LoVo (cell line): ENCODE measurements around the gene PLCB1.

Experiments used
- DNase-seq: peaks from one replicate; pipeline ENCODE4 v3.0.0-alpha.2; 2016; ENCODE audit warnings: low spot score

The PLCB1 gene

DNA sequence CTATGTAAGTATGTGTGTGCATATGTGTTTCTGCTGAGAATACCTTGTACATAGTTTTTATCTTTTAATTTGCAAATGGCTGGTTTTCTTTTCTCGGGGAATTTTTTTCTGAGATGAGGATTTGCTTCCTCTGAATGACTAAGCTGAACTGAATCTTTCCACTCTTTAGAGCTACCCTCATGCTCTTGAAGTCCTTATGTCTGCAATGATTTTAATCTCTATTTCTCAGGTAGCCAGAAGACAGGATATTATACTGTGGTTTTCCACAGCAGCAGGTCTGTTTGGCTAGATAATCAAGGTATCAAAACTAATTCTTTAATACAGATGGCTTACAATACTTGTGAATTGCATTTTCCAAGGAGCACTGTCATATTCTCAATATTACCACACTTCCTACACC is 114.7 kb downstream of the PLCB1 start:
- DNase-seq: no peak

DNA sequence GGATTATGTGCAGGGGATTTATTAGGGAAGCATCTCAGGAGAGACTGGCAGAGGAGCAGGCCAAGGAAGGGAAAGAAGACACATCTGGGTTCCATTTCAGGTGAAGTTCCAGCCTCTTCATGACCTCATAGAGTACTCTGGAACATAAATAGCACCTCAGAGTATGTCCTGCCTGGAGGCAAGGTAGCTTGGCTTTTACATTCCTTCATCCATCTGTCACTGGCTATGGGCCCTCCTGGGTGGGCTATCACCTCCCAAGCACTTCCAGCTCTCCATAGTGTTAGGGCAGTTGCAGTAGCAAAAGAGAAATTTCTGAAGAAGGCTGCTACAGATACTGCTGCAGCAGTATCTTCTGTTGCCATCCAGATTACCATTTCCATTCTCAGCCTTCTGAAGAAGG is 116.0 kb downstream of the PLCB1 start:
- DNase-seq: no peak

DNA sequence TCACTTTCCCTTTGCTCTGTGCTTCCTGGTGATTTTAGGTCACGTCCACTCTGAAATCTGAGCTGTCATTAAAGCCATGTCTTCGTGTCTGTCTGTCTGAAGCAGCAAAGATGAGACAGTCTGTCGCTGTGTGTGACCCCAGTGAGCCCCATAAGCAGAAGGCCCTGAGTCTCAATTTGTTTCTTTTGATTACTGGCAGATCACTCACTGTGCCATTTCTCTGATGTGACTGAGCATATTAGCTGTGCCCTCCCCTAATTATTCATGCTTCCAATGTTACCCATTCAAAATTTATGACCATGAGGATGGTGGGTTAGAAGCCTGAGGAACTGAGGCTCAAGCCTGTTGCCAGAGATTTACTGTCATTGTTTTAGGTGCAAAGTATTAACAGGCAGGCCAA is 117.6 kb downstream of the PLCB1 start:
- no peak for DNase-seq

DNA sequence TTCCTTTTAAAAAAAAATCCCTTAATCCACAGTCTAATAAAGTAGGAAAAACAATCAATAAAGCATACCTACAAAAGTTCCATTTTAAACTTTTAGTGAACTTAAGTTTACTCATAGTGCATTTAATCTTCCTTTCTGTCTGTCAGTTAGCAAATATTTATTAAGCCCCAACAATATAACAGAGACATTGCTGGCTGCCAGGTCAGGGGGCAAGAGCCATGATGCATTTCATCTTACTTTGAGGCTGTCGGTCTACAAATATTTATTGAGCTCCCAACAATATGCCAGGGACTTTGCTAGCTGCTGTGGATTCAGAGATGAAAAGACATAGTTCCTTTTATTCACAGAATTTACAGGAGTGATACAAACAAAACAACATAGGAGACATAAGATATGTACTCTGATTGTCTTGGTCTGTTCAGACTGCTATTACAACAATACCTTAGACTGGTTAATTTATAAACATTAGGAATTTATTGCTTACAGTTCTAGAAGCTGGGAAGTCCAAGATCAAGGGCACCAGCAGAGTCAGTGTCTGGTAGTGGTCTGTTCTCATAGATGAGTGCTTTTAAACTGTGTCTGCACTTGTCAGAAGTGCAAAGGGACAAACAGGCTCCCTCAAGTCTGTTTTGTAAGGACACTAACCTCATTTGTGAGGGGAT is 118.6 kb downstream of the PLCB1 start:
- no peak for DNase-seq

DNA sequence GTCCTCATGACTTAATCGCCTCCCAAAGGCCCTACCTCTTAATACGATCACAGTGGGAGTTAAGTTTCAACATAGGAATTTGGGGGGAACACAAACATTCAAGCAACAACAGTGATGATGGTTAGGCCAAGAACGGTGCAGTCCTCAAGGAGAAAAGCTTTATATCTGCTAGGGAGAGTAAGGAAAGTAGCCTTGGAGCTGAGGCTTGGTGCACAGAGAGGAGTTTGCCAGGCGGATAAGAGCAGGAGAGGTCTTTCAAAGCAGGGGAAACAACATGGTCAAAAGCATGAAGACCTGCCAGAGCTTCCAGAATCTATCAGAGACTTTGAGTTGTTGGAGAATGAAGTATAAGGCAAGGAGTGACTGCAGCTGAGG is 119.1 kb downstream of the PLCB1 start:
- no peak for DNase-seq

DNA sequence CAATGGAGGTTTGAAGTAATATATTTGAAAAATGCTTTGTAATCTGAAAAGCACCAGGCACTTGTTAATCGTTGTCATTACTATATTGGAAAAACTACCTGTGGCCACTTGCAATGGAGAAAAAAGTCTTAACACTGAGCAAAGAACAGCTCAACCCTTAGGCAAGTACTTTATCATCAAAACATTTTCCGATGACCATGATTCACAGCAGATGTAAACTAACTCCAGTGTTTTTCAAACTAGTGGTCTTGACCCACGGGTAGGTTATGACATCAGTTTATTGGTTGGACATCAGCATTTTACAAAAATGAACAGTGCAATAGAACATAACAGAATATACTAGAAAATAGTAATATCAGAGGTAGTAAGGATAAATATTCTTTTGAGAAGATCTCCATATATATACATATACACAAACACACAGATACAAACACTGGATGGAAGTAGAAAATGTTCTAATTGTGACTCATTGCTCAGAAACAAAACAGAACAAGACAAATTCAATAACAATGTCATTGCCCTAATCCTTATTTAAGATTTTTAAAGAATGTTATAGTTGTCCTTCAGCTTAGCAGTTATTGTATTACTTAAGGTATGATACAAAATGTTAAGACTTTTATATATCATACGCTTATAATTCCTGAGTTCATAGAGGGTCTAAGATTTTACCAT is 123.0 kb downstream of the PLCB1 start:
- no peak for DNase-seq

DNA sequence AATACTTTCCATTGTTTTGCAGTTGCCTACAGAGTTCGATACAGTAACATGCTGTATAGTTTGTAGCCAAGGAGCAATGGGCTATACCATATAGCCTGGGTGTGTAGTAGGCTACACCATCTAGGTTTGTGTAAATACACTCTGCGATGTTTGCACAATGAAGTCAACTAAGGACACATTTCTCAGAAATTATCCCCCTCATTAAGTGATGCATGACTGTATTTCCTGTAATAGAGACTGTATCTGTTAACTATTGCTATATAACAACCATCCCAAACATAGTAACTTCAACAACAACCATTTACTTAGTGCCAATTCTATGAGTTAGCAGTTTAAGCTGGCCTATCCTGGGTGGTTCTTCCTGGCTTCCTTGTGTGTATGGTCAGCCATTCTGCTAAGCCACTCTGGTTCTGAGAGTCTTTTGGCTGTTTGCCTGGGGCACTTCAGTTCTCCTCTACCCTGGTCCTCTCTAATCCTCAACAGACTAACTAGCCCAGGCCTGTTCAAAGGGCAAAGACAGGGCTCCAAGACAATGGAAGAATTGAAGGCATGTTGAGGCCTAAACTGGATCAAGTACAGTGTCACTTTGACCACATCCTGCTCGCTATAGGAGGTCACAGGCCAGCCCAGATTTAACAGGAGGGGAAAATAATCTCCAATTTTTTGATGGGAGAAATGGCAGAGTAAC is 124.0 kb downstream of the PLCB1 start:
- no peak for DNase-seq

DNA sequence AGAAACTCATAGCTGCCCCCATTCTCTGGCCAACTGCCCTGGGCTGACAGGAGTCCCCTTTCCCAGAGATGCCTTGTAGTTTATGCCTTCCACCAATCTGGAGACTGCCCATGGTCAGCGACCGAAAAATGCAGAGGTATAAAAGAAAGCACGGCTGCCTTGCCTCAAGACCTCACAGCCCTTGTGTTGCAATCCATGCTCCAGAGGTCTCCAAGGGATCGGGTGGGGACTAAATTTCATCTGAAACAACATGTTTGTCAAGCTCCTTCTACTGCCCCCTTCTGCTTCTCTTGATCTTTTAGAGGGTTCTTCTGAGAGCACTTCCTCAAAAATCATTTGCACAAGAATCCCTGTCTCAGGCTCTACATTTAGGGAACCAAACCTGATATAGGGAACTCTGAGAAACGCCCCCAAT is 128.8 kb downstream of the PLCB1 start:
- DNase-seq: no peak

DNA sequence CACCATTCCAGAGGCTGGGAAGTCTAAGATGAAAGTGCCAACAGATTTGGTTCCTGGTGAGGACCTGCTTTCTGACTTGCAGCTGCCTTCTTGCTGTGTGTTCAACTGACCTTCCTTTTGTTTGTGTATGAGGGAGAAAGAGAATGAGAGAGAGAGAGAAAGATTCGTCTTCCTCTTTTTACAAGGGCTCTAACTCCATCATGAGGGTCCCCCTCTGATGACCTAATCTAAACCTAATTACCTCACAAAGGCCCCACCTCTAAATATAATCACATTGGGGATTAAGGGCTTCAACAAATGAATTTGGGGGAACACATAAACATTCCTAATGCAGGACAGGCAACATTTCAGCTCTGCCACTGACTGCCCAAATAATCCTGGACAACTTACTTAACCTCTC is 130.7 kb downstream of the PLCB1 start:
- no peak for DNase-seq

DNA sequence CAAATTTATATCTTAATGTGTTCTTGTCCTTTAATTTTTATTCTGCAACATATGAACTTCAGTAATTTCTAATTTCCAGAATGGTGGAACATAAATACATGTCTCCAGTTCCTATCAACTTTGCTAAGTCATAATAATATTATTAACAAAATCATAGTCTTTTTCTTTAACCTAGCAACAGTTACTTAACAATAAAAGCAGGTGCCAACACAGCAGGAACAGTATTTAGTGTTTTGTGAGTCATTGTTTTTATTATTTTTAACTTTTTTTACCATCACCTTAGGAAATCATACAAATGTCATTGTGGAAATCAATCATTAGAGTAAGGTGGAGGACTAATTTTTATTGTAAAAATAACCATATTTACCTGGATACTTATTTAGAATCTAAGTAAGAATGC is 133.5 kb downstream of the PLCB1 start:
- DNase-seq: no peak

DNA sequence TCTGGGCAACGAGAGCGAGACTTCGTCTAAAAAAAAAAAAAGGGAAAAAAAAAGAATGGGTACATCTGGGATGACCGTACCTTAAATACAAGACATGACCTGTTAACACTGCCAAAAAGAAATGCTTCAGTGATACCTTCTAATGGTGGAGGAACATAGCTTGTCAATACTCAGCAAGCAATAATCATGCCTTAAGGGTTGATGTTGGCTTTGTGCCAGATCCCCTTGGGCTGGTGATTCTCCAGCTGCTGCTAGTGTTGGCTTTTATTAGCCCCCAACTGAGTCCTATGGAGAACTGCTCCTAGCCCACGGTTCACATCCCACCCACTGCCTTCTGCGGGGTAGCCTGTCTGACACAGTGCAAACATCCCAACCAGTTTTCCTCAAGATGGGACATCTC is 134.9 kb downstream of the PLCB1 start:
- DNase-seq: no peak

DNA sequence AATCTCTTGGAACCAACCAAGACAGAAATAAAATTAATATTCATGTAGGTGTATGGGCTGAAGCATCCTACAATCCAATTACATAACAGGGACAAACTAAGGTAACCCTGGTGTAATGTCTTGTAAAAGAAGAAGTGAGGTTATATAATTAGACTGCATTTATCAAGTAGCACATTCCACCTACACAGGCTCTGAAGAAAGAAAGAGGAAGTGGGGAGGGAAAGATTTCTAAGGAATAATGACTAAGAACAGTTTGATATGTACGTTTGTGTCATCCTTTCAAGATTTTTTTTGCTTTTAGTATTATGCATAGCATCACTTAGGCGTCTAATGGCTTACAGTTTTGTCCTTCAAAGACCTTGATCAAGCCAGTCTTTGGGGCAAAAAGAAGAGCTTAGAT is 139.7 kb downstream of the PLCB1 start:
- DNase-seq: no peak

DNA sequence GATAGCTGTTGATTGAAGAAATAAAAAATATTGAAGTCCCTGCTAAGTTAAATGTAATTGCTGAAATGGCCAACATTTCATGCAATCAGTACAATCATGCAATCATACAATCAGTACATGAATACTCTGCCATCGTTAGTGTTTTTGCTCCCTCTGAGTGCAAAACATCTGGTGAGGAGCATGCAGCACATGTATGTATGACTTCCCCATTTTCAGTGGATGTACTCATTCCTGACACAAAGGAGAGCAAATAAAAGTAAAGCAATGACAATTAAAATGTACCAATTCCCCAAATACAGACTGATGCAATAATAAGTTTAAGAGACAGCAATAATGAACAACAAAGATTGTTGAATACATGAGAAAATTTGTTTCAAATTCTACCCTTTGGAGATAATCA is 140.7 kb downstream of the PLCB1 start:
- DNase-seq: no peak

DNA sequence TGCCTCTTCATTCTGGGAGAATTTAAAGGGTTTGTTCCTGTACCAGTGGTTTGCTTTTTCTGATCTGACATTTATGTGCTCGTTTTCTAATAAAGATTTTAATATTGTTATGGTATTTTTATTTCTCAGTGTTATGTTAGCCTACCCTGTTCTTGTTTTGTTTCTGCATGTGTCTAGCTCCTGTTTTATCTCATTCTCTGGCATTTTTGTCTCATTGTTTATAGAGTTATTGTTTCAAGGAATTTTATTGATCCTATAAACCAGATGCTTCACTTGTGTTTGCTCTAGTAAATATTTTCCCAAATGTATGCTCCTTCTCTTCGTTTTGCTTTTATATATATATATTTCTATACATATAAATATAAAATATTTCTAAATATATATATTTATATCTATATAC is 152.8 kb downstream of the PLCB1 start:
- DNase-seq: no peak

DNA sequence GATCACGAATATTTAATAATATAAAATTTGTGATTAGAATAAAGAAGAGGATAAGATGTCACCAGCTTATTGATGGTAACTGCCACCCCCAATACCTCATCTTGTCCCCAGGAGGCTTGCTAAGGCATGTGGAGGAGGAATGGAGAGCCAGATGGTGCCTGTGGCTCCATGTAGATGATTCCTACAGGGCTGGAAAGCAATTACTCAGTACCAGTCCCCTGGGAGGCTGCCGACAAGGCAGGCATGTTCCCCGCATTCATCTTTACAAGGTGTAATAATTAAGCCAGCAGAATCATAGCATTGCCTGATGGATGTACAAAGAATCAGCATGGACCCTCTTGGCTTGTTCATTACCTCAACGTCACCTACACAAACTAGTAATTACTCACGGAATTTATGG is 155.3 kb downstream of the PLCB1 start:
- no peak for DNase-seq

DNA sequence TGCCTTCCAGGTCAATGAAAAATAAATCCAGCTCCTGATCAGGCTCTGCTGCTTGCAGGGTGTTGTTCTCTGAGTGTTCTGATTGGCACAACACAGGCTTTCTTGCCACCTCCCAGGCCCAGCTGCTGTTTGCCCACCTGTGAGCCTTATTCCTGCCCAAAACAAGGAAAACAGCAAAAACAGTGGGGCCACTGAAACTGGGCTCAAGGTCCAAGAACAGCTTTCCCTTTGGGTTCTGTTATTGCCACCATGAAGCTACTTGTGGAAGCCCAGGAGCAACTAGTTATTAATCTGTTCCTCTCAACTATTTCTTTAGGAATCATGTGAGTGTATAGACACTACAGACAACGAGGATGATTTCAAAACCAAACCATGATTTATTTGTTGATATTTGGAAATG is 159.1 kb downstream of the PLCB1 start:
- no peak for DNase-seq

DNA sequence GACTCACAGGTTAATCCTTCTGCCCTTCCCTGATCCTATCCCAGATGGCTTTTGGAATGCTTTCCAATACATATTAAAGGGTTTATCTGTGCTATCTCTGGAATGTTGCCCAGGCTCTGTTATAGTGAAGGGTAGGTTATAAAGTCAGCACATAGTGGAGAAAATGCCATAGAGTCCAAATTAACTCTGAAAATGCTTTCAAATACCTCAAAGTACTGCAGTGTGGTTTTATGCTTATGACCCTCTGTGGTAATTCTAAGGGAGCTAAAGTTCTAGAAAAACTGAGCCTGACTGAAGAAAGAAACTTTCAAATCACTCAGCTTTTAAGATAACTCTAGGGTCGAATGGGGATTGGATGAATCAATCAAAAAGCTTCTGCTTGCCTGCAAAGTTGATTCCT is 159.8 kb downstream of the PLCB1 start:
- no peak for DNase-seq

DNA sequence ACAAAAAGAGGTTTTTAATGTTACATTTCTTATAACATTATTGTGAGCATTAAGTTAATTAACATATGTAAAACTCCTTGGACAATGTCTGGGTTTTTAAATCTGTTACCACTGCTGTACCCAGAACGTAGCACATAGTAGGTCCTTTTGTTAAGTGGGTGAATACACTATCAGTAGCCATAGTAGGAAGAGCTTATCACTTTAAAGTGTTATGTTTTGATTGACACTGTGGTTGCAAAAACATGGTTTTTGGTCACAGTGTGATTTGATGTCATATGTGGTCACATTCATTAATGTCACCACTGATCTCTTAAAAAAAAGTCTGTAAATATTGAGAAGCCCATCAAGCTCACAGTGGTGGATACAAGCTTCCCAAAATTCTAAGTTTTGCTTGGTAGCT is 160.7 kb downstream of the PLCB1 start:
- no peak for DNase-seq

DNA sequence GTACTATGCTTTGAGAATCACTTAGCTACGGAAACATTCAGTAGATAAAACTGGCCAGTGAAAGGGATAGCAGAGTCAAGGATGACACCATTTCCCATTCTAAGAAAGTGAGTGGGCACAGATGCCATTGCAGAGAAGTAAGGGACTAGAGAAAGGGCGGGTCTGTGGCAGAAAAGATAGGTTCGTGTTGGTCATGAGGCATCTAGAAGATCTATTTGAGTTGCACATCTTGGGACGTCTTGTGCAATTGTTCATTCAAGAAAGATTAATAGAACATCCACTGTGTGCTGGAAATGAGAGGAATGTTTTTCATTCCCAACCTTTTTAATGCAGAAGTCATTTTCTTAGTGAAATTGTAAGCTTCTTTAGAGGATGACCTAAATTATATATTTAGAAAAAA is 161.7 kb downstream of the PLCB1 start:
- DNase-seq: no peak

DNA sequence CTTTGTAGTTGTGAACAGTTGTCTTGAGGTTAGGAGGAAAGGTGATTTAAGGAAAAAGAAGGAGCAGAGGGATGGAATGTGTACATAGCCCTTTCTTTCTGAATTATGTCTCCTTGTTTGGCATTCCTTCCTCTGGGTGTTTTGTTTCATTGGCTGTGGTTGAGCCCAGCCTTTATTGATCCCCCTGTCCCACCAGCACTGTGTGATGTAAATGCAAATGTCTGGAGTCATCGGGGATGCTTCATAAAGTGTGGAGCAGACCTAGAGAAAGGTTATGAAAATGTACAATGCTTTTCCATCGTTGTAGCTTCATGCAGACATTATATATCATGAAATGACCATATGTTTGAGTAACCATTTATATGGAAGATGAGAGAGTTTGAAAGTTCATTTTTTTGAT is 164.5 kb downstream of the PLCB1 start:
- no peak for DNase-seq

DNA sequence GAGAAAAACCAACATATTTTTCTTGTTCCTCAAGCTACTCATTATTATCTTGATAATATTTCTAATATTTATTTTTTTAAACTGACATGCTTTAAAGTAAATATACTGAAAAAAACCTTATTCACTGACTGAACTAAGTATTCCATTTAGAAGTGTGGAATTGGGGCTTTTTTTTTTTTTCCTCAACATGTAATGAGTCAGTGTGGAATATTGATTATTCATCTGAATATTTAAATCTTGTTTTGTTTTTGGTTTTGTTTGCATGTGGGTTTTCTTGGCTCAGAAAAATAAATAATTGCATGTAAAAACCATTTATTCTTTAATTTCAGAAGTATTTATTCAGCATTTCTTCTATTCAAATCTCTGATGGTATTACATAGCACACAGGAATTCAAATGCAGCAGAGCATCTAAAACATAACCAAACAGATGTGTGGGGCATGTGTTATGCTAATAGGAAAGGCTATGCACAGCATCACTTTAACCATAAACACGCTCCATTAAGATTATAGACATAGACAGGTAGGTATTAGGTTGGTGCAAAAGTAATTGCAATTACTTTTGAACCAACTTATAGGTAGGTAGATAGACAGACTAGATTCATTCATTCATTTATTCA is 166.5 kb downstream of the PLCB1 start:
- no peak for DNase-seq

DNA sequence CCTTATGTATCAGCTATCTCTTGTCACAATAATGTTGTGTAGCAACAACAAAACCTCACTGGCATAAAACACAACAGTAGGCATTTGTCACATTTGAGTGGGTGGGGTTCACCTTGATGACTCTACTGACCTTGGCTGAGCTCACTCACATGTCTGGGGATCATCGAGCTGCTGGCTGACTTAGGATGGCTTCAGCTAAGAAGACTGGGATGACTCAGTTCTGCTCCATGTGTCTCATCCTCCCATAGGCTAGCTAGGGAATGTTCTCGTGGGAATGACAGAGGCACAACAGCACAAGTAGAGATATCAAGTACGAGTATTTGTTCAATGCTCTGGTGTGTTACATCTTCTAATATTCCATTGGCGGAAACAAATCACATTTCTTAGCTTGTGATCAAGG is 167.9 kb downstream of the PLCB1 start:
- DNase-seq: no peak

DNA sequence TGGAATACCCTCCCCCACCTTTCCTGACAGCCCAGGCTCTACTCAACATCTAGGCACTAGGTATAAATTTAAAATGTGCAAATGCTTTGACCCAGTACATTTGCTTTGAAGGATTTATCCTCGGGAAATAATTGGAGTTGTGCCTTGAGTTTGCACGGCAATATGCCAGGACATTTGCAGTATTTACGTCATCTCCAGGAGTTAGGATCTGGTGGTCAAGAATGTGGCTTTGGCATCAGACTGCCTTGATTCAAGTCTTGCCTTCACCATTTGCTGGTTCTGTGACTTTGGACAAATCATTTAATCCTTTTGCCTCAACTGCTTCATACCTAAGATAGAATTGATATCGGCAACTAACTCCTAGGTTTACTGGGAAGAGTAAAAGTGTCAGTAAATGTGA is 169.6 kb downstream of the PLCB1 start:
- DNase-seq: no peak
